ENCODE measurements around the gene ASCC3. TPM values are rescaled to one million over a fixed set of nuclear protein-coding genes. Genes with fewer than 3 reads are reported as not detected.

Gene ASCC3
- total RNA-seq, 4 donors from 2014 or later: 18.1 to 26.3 (median 22.5) TPM

DNA sequence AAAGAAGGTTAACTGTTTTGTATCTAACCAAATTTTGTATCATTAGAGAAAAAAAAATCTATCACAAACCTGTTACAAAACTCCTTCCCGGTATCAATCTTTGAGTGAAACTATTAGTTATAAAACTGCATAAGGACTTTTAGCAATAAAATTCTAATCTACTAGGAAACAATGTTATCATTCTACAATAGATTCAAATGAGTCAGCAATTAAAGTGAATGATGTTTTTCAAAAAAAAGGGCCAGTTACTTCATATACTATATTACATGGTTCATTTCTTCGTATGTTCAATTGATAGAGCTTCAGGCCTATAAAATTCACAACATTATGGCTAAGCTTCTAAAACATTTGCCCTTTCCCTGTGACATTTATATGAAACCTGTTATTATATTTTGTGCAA, 15.6 kb downstream of the ASCC3 start:
- TF ChIP-seq, protein P1, sequence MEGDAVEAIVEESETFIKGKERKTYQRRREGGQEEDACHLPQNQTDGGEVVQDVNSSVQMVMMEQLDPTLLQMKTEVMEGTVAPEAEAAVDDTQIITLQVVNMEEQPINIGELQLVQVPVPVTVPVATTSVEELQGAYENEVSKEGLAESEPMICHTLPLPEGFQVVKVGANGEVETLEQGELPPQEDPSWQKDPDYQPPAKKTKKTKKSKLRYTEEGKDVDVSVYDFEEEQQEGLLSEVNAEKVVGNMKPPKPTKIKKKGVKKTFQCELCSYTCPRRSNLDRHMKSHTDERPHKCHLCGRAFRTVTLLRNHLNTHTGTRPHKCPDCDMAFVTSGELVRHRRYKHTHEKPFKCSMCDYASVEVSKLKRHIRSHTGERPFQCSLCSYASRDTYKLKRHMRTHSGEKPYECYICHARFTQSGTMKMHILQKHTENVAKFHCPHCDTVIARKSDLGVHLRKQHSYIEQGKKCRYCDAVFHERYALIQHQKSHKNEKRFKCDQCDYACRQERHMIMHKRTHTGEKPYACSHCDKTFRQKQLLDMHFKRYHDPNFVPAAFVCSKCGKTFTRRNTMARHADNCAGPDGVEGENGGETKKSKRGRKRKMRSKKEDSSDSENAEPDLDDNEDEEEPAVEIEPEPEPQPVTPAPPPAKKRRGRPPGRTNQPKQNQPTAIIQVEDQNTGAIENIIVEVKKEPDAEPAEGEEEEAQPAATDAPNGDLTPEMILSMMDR (IDR thresholded peaks at IDR 0.05; ENCODE audit: low read depth): no peak

DNA sequence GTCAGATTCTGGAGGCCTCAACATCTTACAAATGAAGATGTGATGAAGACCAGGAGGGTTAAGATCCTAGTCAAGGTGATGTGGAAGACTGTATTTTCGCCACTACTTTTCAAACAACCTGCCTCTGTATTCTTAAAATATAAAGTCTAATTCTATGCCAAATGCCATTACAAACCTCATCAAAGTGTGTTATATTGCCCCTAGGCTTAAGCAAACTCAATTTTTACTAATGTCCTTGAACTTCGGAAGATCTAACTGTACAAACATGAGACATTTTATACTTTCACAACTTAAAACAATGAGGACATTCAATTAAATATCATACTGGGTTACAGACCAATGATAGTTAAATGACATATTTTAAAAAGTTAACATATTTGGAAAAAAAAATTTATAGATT, 19.1 kb downstream of the ASCC3 start:
- TF ChIP-seq, protein P1 (IDR thresholded peaks at IDR 0.05; ENCODE audit: low read depth): no peak

DNA sequence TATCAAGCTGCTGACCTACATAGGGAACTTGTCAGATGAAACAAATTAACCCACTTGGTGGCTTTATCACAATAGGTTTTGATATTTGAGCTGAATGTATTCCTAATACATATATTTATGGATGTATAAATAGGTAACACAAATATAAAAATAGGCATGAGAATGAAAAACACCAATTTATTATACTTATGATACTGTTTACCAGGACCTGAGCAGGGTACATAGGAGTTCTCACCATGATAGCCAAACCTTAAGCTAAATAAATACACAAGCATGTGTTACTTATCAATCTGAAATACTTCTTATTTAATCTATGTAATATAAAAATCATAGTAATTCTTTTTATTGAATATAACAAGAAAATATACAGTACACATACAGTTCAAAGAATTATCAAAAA, 25.0 kb downstream of the ASCC3 start:
- TF ChIP-seq, protein P1 (IDR thresholded peaks at IDR 0.05; ENCODE audit: low read depth): no peak

DNA sequence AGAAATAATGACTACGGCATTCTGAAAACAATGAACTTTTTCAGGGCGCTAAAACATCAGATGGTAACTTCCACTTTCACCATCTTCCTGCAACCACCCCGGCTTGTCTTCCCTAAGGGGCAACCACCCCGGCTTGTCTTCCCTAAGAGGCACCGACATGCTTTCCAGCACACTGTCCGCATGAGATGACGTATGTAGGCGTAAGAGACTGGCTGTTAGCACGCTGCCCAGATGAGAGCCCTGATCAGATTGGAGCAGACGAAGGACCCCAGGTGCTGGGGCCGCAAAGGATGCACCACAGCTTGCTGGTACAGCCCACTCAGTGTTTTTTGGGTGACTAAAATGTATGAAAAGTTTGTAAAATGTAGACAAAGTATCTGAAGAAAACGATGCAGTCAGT, 29.3 kb downstream of the ASCC3 start:
- TF ChIP-seq, protein P1 (IDR thresholded peaks at IDR 0.05; ENCODE audit: low read depth): no peak

DNA sequence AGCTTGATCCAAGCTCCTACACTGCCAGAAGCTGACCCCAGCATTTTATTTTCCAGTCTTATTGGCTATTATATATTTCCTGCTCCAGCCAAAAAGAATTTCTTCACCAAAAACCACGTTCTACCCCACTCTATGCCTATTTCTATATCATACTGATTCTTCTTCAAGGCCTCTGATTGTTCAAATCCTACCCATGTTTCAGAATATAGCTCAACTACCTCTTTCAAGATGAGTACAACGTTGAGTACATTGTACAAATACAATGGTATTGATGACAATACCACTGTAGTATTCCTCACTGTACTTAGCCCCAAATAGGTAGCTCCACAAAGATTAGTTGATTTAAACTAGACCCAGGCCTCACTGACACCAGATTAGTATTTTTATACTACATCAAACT, 31.0 kb downstream of the ASCC3 start:
- TF ChIP-seq, protein P1 (IDR thresholded peaks at IDR 0.05; ENCODE audit: low read depth): no peak

DNA sequence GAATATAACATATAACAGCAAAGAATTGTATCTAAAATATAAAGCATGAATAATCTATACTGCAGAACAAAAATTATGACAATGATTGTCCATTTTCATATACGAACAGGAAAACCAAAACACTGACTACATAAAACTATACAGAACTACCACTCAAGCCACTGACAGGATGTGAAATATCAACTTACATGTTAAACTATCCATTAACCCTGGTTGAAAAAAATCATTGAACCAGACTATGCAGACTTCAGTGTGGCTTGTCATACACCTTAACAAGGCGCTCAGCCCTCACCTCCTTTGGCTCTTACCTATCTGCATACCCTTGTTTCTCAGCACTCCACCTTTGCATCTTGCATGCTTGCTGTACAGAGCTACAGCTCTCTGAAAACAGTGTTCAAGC, 34.9 kb downstream of the ASCC3 start:
- TF ChIP-seq, protein P1 (IDR thresholded peaks at IDR 0.05; ENCODE audit: low read depth): no peak

DNA sequence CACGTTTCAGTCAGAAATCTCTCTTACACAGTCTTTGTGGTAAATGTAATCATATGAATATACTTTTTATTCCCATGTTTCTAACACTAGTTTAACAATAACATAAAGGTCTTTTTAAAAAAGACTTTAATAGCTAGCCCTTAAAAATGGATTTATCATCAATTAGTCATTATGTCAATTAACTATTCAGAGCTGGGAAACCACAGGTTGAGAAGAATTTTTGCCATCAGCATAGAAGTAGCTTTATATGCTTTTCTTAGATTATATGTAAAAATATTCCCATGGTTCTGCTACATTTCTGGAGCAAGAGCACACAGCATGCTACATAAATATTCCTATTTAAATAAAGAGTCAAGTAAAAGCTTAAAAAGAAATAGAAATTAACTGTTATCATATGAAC, 35.5 kb downstream of the ASCC3 start:
- TF ChIP-seq, protein P1 (IDR thresholded peaks at IDR 0.05; ENCODE audit: low read depth): no peak
